Erythroblast (primary cell): ENCODE data around the gene TCIRG1.

Source experiments
- GATA1 ChIP-seq: IDR thresholded peaks from 2 replicates; pipeline ENCODE4 v1.6.1; 2011; ENCODE audit warnings: low read depth, mild to moderate bottlenecking, control low read depth, low read length, moderate library complexity
- POLR2A ChIP-seq: IDR thresholded peaks from 2 replicates; pipeline ENCODE4 v1.6.1; 2011; ENCODE audit warnings: mild to moderate bottlenecking, low read length

- no peak for TF ChIP-seq GATA1
- TF ChIP-seq POLR2A = no peak
These were observed 27.0 kb downstream of the TCIRG1 start for GRCh38 chr11:68065841-68066240.
